Measurements from ENCODE around the gene PAM16. TPM values are rescaled to one million over a fixed set of nuclear protein-coding genes. Genes with fewer than 3 reads are reported as not detected.

PAM16 gene
- polyA plus RNA-seq, 4 donors = 34.7 to 98.4 (median 69.5) TPM

DNA sequence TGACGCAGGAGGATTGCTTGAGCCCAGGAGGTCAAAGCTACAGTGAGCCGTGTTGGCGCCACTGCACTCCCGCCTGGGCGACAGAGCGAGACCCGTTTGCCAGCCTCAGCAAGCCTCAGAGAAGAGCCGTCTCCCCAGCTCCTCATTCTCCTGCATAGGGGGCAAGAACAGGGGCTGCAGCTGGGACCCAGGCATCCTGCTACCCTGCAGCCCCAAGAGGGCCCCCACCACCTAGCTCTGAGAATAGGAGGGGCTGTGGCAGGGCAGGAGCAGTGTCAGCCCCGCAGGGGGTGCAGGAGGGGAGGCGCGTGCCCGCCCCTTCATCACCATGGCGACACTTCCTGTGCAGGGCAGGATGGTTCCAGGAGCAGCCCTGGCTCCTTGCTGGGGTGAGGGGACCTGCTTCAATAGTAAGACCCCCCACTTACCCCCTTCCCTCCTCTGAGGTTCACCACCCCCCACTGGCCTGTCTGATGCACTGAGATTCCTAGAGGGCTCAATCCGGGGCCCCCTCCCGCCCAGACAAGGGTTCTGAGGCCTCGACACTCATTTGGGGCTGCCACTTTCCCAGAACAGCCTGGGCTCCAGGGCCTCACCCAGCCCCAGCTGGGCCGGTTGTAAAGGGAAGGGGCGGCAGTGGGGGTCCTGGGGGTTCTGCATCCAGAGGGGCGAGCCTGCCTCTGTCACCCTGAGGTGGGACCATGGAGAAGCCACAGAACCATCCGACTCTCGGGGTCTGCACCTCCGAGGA, 40.7 kb upstream of the PAM16 start:
- H3K4me3 ChIP-seq (ENCODE audit: low read depth in 1 of 3, low read length in 3 of 3) = no peak overlapping the region
- no peaks in the 10 kb centered on the region for H3K9me3 ChIP-seq (ENCODE audit: control insufficient read depth in 2 of 2, insufficient read depth in 1 of 2, low read depth in 1 of 2, low read length in 1 of 2)
- no peaks in the 10 kb centered on the region for H3K27me3 ChIP-seq (ENCODE audit: control insufficient read depth in 3 of 3, insufficient read depth in 3 of 3, low read length in 3 of 3)
- peaks cover 0 to 17% (median 0%) of the 10 kb centered on the region in 3 donors for H3K4me1 ChIP-seq (ENCODE audit: control insufficient read depth in 3 of 3, insufficient read depth in 2 of 3, low read depth in 1 of 3, low read length in 2 of 3)
- 89 to 95% (median 92%) methylated on average over 21 to 22 of the region's 22 CpGs for WGBS, 3 donors
- H3K27ac ChIP-seq (ENCODE audit: low read depth in 1 of 3, low read length in 2 of 3) = peak overlapping the region in 1 of 3 donors; percentile 50
- no peak for DNase-seq
- FAIRE-seq = no peak
- H3K36me3 ChIP-seq (ENCODE audit: control insufficient read depth in 3 of 3, insufficient read depth in 2 of 3, low read depth in 1 of 3, low read length in 3 of 3) = peaks cover 0 to 81% (median 17%) of the 10 kb centered on the region in 3 donors

DNA sequence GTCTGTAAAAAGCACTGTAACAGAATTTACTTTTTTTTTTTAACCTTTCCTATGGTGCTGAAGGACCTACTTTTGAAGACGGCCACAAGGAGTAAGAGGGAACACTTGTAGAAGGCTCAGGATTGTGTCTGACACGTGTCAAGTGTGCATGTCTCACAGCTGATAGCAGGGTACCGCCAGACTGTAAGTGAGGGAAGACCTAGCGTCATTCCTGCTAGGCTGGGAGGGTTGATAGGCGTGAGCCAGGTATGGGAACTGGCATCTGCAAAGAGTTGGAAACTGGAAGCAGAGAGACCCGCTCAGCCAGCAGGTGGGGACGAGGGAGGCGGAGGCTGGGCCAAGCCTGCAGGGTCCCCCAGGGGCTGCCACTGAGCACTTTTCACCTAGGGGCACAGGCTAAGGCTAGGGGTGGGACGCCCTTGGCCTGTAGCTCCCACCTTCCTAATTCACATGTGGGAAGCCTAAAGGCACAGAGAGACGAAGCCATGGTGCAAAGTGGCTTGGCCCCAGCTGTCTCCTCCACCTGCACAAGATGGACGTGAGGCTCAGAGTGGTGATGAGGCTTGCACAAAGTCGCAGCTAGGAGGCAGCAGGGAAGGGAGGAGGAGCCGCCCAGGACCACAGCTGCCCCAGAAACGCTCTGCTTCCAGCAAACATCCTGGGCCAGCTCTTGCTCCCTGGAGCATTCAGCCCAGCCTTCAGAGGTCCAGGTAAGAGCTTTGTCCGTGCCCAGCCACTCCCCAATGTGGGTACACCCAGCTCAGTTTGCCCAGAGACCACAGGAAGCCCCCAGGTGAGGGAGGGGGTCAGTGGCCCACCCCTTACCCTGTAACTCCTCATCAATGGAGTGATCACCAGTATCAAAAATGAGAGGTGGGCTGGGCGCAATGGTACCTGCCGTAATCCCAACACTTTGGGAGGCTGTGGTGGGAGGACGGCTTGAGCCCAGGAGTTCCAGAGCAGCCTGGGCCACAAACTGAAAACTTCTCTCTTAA, 39.4 kb upstream of the PAM16 start:
- DNase-seq (no peak), FAIRE-seq (no peak)
- no peaks in the 10 kb centered on the region for H3K9me3 ChIP-seq (ENCODE audit: control insufficient read depth in 2 of 2, insufficient read depth in 1 of 2, low read depth in 1 of 2, low read length in 1 of 2)
- no peaks in the 10 kb centered on the region for H3K27me3 ChIP-seq (ENCODE audit: control insufficient read depth in 3 of 3, insufficient read depth in 3 of 3, low read length in 3 of 3)
- H3K36me3 ChIP-seq (ENCODE audit: control insufficient read depth in 3 of 3, insufficient read depth in 2 of 3, low read depth in 1 of 3, low read length in 3 of 3) = peaks cover 0 to 93% (median 18%) of the 10 kb centered on the region in 3 donors
- peaks cover 0 to 17% (median 0%) of the 10 kb centered on the region in 3 donors for H3K4me1 ChIP-seq (ENCODE audit: control insufficient read depth in 3 of 3, insufficient read depth in 2 of 3, low read depth in 1 of 3, low read length in 2 of 3)
- no peak overlapping the region for H3K4me3 ChIP-seq (ENCODE audit: low read depth in 1 of 3, low read length in 3 of 3)
- H3K27ac ChIP-seq (ENCODE audit: low read depth in 1 of 3, low read length in 2 of 3) = no peak overlapping the region
- WGBS, 3 donors = 88 to 92% (median 89%) methylated on average over 17 to 18 of the region's 18 CpGs

DNA sequence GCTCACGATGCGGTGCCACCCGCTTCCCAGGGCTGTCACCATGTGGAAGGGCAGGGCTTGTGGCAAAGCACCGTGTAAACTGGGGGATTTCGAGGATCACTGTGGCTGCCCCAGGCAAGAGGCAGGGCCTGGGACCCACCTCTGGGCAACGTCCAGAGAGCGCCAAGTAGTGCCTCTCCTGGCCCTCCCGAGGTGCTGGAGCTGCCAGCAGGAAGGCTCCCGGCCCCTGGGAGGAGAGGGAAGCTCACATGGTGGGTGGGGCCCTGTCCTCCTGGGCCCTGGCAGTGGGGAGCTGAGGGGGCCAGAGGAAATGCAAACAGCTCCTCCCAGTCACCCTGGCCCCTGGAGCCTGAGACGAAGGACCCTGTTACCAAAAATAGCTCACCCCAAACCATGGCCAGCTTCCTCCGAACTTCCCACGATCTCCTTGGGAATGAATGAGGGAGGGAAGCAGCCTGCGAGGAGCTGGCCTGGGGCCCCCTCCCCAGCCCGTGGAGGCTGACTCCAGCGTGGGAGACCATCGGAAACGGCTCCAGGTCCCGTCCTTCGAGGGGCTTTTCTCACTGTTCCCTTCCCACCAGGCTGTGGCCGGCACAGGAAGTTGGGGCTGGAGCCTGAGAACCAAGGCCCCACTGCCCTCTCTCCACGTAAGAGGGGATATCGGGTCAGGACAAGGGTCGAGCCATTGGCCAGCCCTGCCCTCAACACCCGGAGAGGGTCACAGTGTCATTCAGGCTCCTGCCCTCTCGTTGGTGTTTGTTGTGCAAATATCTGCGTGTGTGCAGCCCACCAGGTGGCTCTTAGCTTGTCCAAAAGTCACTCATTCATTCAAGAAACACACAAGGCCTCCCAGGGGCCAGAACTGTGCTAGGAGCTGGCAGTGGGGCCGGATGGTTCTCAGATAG, 38.2 kb upstream of the PAM16 start:
- no peak for DNase-seq
- WGBS, 3 donors = 71 to 88% (median 83%) methylated on average over 26 to 27 of the region's 27 CpGs
- Histone ChIP-seq H3K9me3 (ENCODE audit: control insufficient read depth in 2 of 2, insufficient read depth in 1 of 2, low read depth in 1 of 2, low read length in 1 of 2) (no peaks in the 10 kb centered on the region), H3K4me1 (ENCODE audit: control insufficient read depth in 3 of 3, insufficient read depth in 2 of 3, low read depth in 1 of 3, low read length in 2 of 3) (peaks cover 0 to 17% (median 0%) of the 10 kb centered on the region in 3 donors), H3K4me3 (ENCODE audit: low read depth in 1 of 3, low read length in 3 of 3) (no peak overlapping the region), H3K36me3 (ENCODE audit: control insufficient read depth in 3 of 3, insufficient read depth in 2 of 3, low read depth in 1 of 3, low read length in 3 of 3) (peaks cover 0 to 93% (median 13%) of the 10 kb centered on the region in 3 donors), H3K27ac (ENCODE audit: low read depth in 1 of 3, low read length in 2 of 3) (peak overlapping the region in 1 of 3 donors; percentile 53), H3K27me3 (ENCODE audit: control insufficient read depth in 3 of 3, insufficient read depth in 3 of 3, low read length in 3 of 3) (no peaks in the 10 kb centered on the region)
- FAIRE-seq = no peak

DNA sequence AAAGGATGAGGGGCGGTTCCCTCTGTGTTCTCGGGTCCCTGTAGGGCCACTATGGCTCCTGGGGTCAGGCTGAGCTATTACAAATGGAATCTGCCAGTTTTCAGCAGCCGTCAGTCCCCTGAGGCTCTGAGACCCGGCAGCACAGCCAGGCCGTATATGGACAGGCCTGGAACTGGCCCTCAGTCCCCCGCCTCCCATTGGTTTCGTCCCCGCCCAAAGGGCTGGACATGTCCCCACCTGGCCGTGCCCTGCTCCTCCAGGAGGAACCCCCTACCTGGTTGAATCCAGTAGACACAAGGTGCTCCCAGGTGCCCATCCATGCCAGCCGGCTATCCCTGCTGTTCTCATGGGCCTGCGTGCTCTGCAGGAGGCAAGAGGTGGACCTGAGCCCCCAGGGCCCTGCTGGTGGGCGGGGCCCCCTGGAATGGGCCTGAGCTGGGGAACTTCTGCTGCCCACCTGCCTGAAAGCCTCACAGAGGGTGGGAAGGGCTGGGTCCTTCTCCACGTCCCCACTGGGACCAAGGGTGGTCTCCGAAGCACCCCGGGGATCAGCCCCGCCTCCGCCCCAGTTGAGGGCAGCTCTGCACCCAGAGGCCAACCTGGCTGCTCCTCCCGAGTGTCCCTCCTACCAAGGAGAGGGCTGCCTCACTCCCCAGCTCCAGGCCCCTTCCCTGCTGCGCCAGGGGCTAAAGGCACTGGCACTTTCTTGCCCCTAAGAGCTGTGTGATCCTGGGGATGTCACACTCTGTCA, 37.3 kb upstream of the PAM16 start:
- Histone ChIP-seq H3K9me3 (ENCODE audit: control insufficient read depth in 2 of 2, insufficient read depth in 1 of 2, low read depth in 1 of 2, low read length in 1 of 2) (no peaks in the 10 kb centered on the region), H3K36me3 (ENCODE audit: control insufficient read depth in 3 of 3, insufficient read depth in 2 of 3, low read depth in 1 of 3, low read length in 3 of 3) (peaks cover 0 to 97% (median 12%) of the 10 kb centered on the region in 3 donors), H3K4me1 (ENCODE audit: control insufficient read depth in 3 of 3, insufficient read depth in 2 of 3, low read depth in 1 of 3, low read length in 2 of 3) (peaks cover 0 to 16% (median 0%) of the 10 kb centered on the region in 3 donors), H3K27me3 (ENCODE audit: control insufficient read depth in 3 of 3, insufficient read depth in 3 of 3, low read length in 3 of 3) (no peaks in the 10 kb centered on the region), H3K27ac (ENCODE audit: low read depth in 1 of 3, low read length in 2 of 3) (peak overlapping the region in 1 of 3 donors; percentile 53), H3K4me3 (ENCODE audit: low read depth in 1 of 3, low read length in 3 of 3) (no peak overlapping the region)
- FAIRE-seq = no peak
- WGBS, 3 donors = 84 to 89% (median 87%) methylated on average over 15 to 19 of the region's 19 CpGs
- DNase-seq = no peak

DNA sequence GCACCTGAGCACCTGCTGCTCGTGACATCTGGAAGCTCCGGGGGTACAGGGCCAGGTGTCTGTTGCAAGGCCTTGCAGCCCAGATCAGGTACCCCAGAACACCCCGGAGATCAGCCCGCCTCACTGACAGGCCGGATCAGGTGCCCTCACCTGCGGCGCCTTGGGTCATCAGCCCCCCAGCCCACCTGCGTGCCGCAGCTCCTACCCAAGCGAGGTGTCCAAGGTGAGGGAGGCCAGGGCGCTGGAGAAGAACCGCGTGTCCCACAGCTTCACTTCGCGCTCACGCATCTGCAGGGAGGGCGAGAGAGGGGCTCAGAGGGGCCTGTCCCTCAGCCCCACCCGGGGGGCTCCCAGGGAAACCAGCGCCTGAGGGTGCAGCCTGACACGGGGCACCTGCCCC, 36.7 kb upstream of the PAM16 start:
- Histone ChIP-seq H3K27me3 (ENCODE audit: control insufficient read depth in 3 of 3, insufficient read depth in 3 of 3, low read length in 3 of 3) (no peaks in the 10 kb centered on the region), H3K4me1 (ENCODE audit: control insufficient read depth in 3 of 3, insufficient read depth in 2 of 3, low read depth in 1 of 3, low read length in 2 of 3) (peaks cover 0 to 9% (median 0%) of the 10 kb centered on the region in 3 donors), H3K9me3 (ENCODE audit: control insufficient read depth in 2 of 2, insufficient read depth in 1 of 2, low read depth in 1 of 2, low read length in 1 of 2) (no peaks in the 10 kb centered on the region), H3K4me3 (ENCODE audit: low read depth in 1 of 3, low read length in 3 of 3) (no peak overlapping the region), H3K27ac (ENCODE audit: low read depth in 1 of 3, low read length in 2 of 3) (peak overlapping the region in 1 of 3 donors; percentile 58), H3K36me3 (ENCODE audit: control insufficient read depth in 3 of 3, insufficient read depth in 2 of 3, low read depth in 1 of 3, low read length in 3 of 3) (peaks cover 0 to 96% (median 12%) of the 10 kb centered on the region in 3 donors)
- 94 to 99% (median 98%) methylated on average over 20 of the region's 20 CpGs for WGBS, 3 donors
- FAIRE-seq (no peak), DNase-seq (no peak)

DNA sequence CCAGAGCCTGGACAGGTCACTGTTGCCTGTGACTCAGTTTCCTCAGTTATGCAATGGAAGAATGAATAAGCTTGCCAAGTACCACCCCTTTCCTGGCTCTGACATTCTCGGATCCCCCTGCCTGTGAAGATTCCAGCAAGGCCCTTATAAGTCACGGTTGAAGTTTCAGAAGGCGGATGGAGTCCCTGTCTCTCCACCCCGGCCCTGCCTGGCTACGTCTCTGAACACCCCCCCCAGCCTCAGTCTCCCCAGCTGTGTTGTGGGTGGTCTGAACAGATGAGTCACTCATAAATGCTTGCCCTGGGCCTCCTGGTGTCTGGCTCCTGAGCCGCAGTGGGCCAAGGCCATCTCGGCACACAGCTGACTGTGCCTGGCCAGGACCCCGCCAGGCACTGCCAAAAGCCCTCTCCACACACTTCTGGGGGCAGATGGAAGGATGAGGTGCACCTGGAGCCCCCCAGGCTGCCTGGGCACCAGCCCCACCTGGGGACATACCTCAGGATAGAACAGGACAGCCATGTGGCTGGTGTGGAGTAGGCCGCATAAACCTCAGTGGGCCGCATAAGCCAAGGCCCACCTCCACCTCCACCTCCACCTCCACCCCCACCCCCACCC, 35.9 kb upstream of the PAM16 start:
- DNase-seq (no peak), FAIRE-seq (no peak)
- WGBS, 3 donors = 83 to 95% (median 91%) methylated on average over 9 to 10 of the region's 10 CpGs
- no peak overlapping the region for H3K27ac ChIP-seq (ENCODE audit: low read depth in 1 of 3, low read length in 2 of 3)
- H3K4me3 ChIP-seq (ENCODE audit: low read depth in 1 of 3, low read length in 3 of 3) = no peak overlapping the region
- H3K27me3 ChIP-seq (ENCODE audit: control insufficient read depth in 3 of 3, insufficient read depth in 3 of 3, low read length in 3 of 3) = no peaks in the 10 kb centered on the region
- peaks cover 0 to 96% (median 15%) of the 10 kb centered on the region in 3 donors for H3K36me3 ChIP-seq (ENCODE audit: control insufficient read depth in 3 of 3, insufficient read depth in 2 of 3, low read depth in 1 of 3, low read length in 3 of 3)
- no peaks in the 10 kb centered on the region for H3K9me3 ChIP-seq (ENCODE audit: control insufficient read depth in 2 of 2, insufficient read depth in 1 of 2, low read depth in 1 of 2, low read length in 1 of 2)
- peaks cover 0 to 2% (median 0%) of the 10 kb centered on the region in 3 donors for H3K4me1 ChIP-seq (ENCODE audit: control insufficient read depth in 3 of 3, insufficient read depth in 2 of 3, low read depth in 1 of 3, low read length in 2 of 3)

DNA sequence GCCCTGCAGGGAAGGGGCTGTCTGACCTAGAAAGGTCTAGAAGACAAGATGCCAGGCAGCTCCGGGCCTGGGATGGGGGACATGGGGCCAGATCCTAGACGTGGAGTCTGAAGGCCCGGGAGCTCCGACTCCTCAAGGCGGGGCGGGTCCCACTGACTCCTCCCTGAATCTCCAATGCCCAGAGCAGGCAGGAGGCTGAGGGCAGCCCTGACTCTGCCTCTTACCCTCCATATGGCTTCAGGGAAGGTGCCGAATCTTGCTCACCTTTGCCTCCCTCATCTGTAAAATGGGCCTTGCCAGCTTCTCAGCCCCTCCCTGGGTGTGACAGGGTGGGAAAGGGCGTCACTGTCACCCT, 35.3 kb upstream of the PAM16 start:
- Histone ChIP-seq H3K9me3 (ENCODE audit: control insufficient read depth in 2 of 2, insufficient read depth in 1 of 2, low read depth in 1 of 2, low read length in 1 of 2) (no peaks in the 10 kb centered on the region), H3K4me1 (ENCODE audit: control insufficient read depth in 3 of 3, insufficient read depth in 2 of 3, low read depth in 1 of 3, low read length in 2 of 3) (no peaks in the 10 kb centered on the region), H3K36me3 (ENCODE audit: control insufficient read depth in 3 of 3, insufficient read depth in 2 of 3, low read depth in 1 of 3, low read length in 3 of 3) (peaks cover 0 to 97% (median 15%) of the 10 kb centered on the region in 3 donors), H3K27ac (ENCODE audit: low read depth in 1 of 3, low read length in 2 of 3) (peak overlapping the region in 1 of 3 donors; percentile 51), H3K27me3 (ENCODE audit: control insufficient read depth in 3 of 3, insufficient read depth in 3 of 3, low read length in 3 of 3) (no peaks in the 10 kb centered on the region), H3K4me3 (ENCODE audit: low read depth in 1 of 3, low read length in 3 of 3) (no peak overlapping the region)
- DNase-seq (no peak), FAIRE-seq (no peak)
- WGBS, 3 donors = 69 to 81% (median 71%) methylated on average over 8 of the region's 8 CpGs
